Fibroblast of lung (primary cell): ENCODE results near the gene THSD7B. TPM values are rescaled to one million over a fixed set of nuclear protein-coding genes. Genes with fewer than 3 reads are reported as not detected.
"Not testable (repeated sequence)": the region's sequence is repeated elsewhere in the genome, so short reads cannot be mapped to it uniquely, and the experiment has no call there.

ENCODE experiments used
- DNase-seq, 2 donors: peaks; one replicate each; pipeline versions ENCODE4 v3.0.0 to v3.0.0-alpha.2; 2010; ENCODE audit warnings: low read depth in 2 of 2
- H2AFZ ChIP-seq: 2 replicates; pipeline ENCODE4 v1.5.1; 2012; ENCODE audit warnings: low read length, control low read depth, inconsistent platforms
- H3K27ac ChIP-seq: 2 replicates; pipeline ENCODE4 v1.5.1; 2011; ENCODE audit warnings: low read length, control low read depth; ENCODE audit not compliant: insufficient read depth
- H3K27me3 ChIP-seq: 2 replicates; pipeline ENCODE4 v1.5.1; 2011; ENCODE audit warnings: mild to moderate bottlenecking, low read length; ENCODE audit not compliant: control insufficient read depth, insufficient read depth
- H3K36me3 ChIP-seq: 2 replicates; pipeline ENCODE4 v1.5.1; 2011; ENCODE audit warnings: low read length; ENCODE audit not compliant: control insufficient read depth, insufficient read depth
- H3K4me1 ChIP-seq: 2 replicates; pipeline ENCODE4 v1.5.1; 2011; ENCODE audit warnings: low read length; ENCODE audit not compliant: control insufficient read depth, insufficient read depth; ENCODE audit errors: extremely low read depth
- H3K4me2 ChIP-seq: 2 replicates; pipeline ENCODE4 v1.5.1; 2011; ENCODE audit warnings: low read length, control low read depth; ENCODE audit not compliant: insufficient read depth; ENCODE audit errors: extremely low read depth
- H3K4me3 ChIP-seq, 4 experiments: fragments of 200-600 bp in 1 of 4; sonication (generic) in 1 of 4; replicated peaks in 1 of 4; 2 replicates each; pipeline ENCODE4 v1.5.1; 2011 to 2016; ENCODE audit warnings: low read length in 4 of 4, low read depth in 3 of 4, mild to moderate bottlenecking in 3 of 4, control low read depth in 2 of 4, inconsistent platforms in 1 of 4, mixed read lengths in 1 of 4; ENCODE audit not compliant: insufficient read depth in 1 of 4; ENCODE audit errors: control extremely low read depth in 1 of 4
- H3K79me2 ChIP-seq: 2 replicates; pipeline ENCODE4 v1.5.1; 2012; ENCODE audit warnings: mild to moderate bottlenecking, low read length, inconsistent platforms; ENCODE audit not compliant: control insufficient read depth, insufficient read depth
- H3K9ac ChIP-seq: 2 replicates; pipeline ENCODE4 v1.5.1; 2011; ENCODE audit warnings: mild to moderate bottlenecking, low read length, control low read depth; ENCODE audit not compliant: insufficient read depth
- H3K9me3 ChIP-seq: 2 replicates; pipeline ENCODE4 v1.5.1; 2012; ENCODE audit warnings: low read depth, low read length; ENCODE audit not compliant: control insufficient read depth, insufficient read depth
- H4K20me1 ChIP-seq: 2 replicates; pipeline ENCODE4 v1.5.1; 2011; ENCODE audit warnings: low read length; ENCODE audit not compliant: control insufficient read depth, insufficient read depth; ENCODE audit errors: extremely low read depth
- CTCF ChIP-seq, 2 donors: IDR thresholded peaks in 1 of 2; conservative IDR thresholded peaks in 1 of 2; 1 replicate in 1 of 2; 2 replicates in 1 of 2; pipeline ENCODE4 v1.5.1; 2011 to 2012; ENCODE audit warnings: low read length in 2 of 2, control low read depth in 1 of 2, inconsistent platforms in 1 of 2, low read depth in 1 of 2, mild to moderate bottlenecking in 1 of 2
- EZH2 ChIP-seq: IDR thresholded peaks from 2 replicates; pipeline ENCODE4 v1.5.1; 2012; ENCODE audit warnings: low read length, control low read depth, mild to moderate bottlenecking; ENCODE audit errors: missing control alignments
- polyA plus RNA-seq, 2 donors: library from polyadenylated mRNA; depleted of rRNA in 1 of 2; stranded (reverse) in 1 of 2; unstranded in 1 of 2; fragments of >200 nt; gene quantifications; 2 replicates each; pipeline ENCODE4 v1.2.1, GENCODE V29; 2011 to 2012; ENCODE audit warnings: missing spikeins in 1 of 2
- total RNA-seq: library from RNA; depleted of rRNA; stranded (reverse); fragments of >200 nt; gene quantifications from 2 replicates; pipeline ENCODE4 v1.2.1, GENCODE V29; 2014

The THSD7B gene
- total and polyA plus RNA-seq, 2 donors (not counting 1 experiment from before 2014, with no cell fraction given), result under 0.01 TPM; not detected in 1

- H3K9ac ChIP-seq, result no peak overlapping the region
- no peaks in the 10 kb centered on the region for H3K79me2 ChIP-seq
- H3K4me2 ChIP-seq, result no peak overlapping the region
- no peaks in the 10 kb centered on the region for H4K20me1 ChIP-seq
- H3K9me3 ChIP-seq, result no peaks in the 10 kb centered on the region
- H3K36me3 ChIP-seq, result no peaks in the 10 kb centered on the region
- H3K4me3 ChIP-seq, result no peak overlapping the region
- H2AFZ ChIP-seq, result no peak overlapping the region
- no peak for TF ChIP-seq EZH2
- TF ChIP-seq CTCF (conservative IDR thresholded peaks at IDR 0.05 in 1 of 2, IDR thresholded peaks at IDR 0.05 in 1 of 2; ENCODE audit: low read depth in 1 of 2, low read length in 2 of 2), result no peak
- H3K27me3 ChIP-seq, result no peaks in the 10 kb centered on the region
- H3K27ac ChIP-seq, result no peak overlapping the region
- no peak for DNase-seq
- no peaks in the 10 kb centered on the region for H3K4me1 ChIP-seq
These were observed 15.3 kb upstream of the THSD7B start for GRCh38 chr2:136750065-136750464.

- no peaks in the 10 kb centered on the region for H4K20me1 ChIP-seq
- DNase-seq, result no peak
- no peak overlapping the region for H3K4me2 ChIP-seq
- TF ChIP-seq CTCF (conservative IDR thresholded peaks at IDR 0.05 in 1 of 2, IDR thresholded peaks at IDR 0.05 in 1 of 2; ENCODE audit: low read depth in 1 of 2, low read length in 2 of 2) (no peak), EZH2 (no peak)
- no peaks in the 10 kb centered on the region for H3K9me3 ChIP-seq
- no peak overlapping the region for H2AFZ ChIP-seq
- H3K27ac ChIP-seq, result no peak overlapping the region
- no peaks in the 10 kb centered on the region for H3K36me3 ChIP-seq
- no peak overlapping the region for H3K4me3 ChIP-seq
- H3K9ac ChIP-seq, result no peak overlapping the region
- H3K79me2 ChIP-seq, result no peaks in the 10 kb centered on the region
- no peaks in the 10 kb centered on the region for H3K27me3 ChIP-seq
- H3K4me1 ChIP-seq, result no peaks in the 10 kb centered on the region
These were observed 13.9 kb upstream of the THSD7B start for GRCh38 chr2:136751406-136751805.

GRCh38 chr2:136758504-136758903 lies 6.8 kb upstream of the THSD7B start:
- H3K79me2 ChIP-seq, H3K9me3 ChIP-seq, H3K36me3 ChIP-seq, H2AFZ ChIP-seq, DNase-seq, H3K4me1 ChIP-seq, H3K4me2 ChIP-seq, H3K4me3 ChIP-seq, H3K27ac ChIP-seq, H3K9ac ChIP-seq, H3K27me3 ChIP-seq, H4K20me1 ChIP-seq: not testable (repeated sequence)
